Measurements from ENCODE around the gene STX11. TPM values are rescaled to one million over a fixed set of nuclear protein-coding genes. Genes with fewer than 3 reads are reported as not detected.

STX11 gene
- total RNA-seq, 3 donors from 2014 or later, result 20.0 to 46.4 (median 22.8) TPM

DNA sequence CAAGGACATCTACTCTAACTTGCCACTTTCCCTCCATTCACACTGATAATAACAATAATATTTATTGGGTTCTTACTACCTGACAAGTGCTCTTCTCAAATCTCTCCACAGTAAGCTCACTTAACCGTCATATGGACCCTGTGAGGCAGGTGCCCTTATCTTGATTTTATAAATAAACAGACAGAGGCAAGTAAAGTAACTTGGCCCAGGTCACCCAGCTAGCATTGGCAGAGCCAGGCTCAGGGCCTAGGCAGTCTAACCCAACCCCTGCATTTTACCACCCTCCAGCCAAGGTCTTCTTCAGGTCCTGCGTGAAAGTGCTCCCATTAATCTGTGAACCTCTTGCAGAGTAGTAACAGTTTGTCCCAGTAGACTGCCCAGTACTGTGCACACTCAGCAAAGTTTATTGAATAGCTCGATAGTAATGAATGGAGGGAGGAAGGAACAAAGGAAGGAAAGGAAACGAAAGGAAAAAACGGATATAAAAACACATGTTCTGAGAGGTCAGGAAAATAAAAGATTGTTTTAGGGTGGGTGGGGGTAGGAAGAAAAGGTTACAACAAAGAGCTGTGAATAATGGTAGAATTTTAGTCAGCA, 17.0 kb upstream of the STX11 start:
- no peak overlapping the region for H3K27ac ChIP-seq
- no peak overlapping the region for H3K4me3 ChIP-seq
- no peak for TF ChIP-seq POLR2A (IDR thresholded peaks at IDR 0.05)
- no peak for TF ChIP-seq POLR2AphosphoS5 (IDR thresholded peaks at IDR 0.05)
- TF ChIP-seq CTCF (IDR thresholded peaks at IDR 0.05), result no peak
- no peaks in the 10 kb centered on the region for H3K9me3 ChIP-seq
- no peaks in the 10 kb centered on the region for H3K4me1 ChIP-seq
- no peaks in the 10 kb centered on the region for H3K36me3 ChIP-seq
- intact Hi-C loops (cut with DNase I; ENCODE audit: low total_unique reads), result no loop called here
- no peaks in the 10 kb centered on the region for H3K27me3 ChIP-seq
- no peak for DNase-seq (ENCODE audit: low spot score in 2 of 2)

DNA sequence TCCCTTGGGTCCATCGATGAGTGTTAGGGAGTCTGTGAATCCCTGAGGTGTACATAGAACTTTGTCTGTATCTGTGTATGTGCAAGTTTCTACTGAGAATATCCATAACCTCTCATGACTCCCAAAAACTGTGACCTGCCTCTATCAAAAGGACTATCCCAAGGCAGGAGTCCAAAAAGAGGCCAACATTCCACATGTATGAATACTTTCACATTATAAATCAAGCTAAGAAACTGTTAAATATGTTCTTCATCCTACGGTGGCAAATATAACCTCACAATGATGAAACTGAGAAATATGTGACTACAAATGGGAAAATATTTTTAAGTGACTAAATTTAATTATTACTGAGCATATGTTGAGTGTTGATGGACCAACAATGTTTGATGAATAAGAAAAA, 16.1 kb upstream of the STX11 start:
- H3K4me3 ChIP-seq, result no peak overlapping the region
- DNase-seq (ENCODE audit: low spot score in 2 of 2), result no peak
- intact Hi-C loops (cut with DNase I; ENCODE audit: low total_unique reads), result no loop called here
- H3K9me3 ChIP-seq, result no peaks in the 10 kb centered on the region
- TF ChIP-seq CTCF (IDR thresholded peaks at IDR 0.05) (no peak), POLR2A (IDR thresholded peaks at IDR 0.05) (no peak), POLR2AphosphoS5 (IDR thresholded peaks at IDR 0.05) (no peak)
- H3K27me3 ChIP-seq, result no peaks in the 10 kb centered on the region
- H3K4me1 ChIP-seq, result no peaks in the 10 kb centered on the region
- H3K36me3 ChIP-seq, result no peaks in the 10 kb centered on the region
- no peak overlapping the region for H3K27ac ChIP-seq

DNA sequence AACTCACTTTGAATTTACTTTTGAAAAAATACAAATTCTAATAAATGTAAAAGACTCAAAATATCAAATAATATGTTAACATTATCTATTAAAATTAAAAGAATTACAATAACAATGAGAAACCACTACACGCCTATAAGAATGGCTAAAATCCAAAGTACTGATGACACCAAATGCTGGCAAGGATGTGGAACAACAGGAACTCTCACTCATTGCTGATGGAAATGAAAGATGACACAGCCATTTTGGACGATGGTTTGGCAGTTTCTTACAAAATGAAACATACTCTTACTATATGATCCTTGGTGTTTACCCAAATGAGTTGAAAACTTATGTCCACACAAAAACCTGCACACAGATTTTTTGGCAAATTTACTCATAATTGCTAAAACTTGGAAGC, 15.6 kb upstream of the STX11 start:
- Histone ChIP-seq H3K9me3 (no peaks in the 10 kb centered on the region), H3K36me3 (no peaks in the 10 kb centered on the region), H3K4me3 (no peak overlapping the region), H3K27ac (no peak overlapping the region), H3K4me1 (no peaks in the 10 kb centered on the region), H3K27me3 (no peaks in the 10 kb centered on the region)
- intact Hi-C loops (cut with DNase I; ENCODE audit: low total_unique reads), result no loop called here
- no peak for DNase-seq (ENCODE audit: low spot score in 2 of 2)
- TF ChIP-seq POLR2A (IDR thresholded peaks at IDR 0.05), result no peak

- DNase-seq (ENCODE audit: low spot score in 2 of 2), result no peak
- H3K4me3 ChIP-seq, result no peak overlapping the region
- no peaks in the 10 kb centered on the region for H3K27me3 ChIP-seq
- TF ChIP-seq POLR2A (IDR thresholded peaks at IDR 0.05), result no peak
- TF ChIP-seq POLR2AphosphoS5 (IDR thresholded peaks at IDR 0.05), result no peak
- no peak for TF ChIP-seq CTCF (IDR thresholded peaks at IDR 0.05)
- H3K9me3 ChIP-seq, result no peaks in the 10 kb centered on the region
- intact Hi-C loops (cut with DNase I; ENCODE audit: low total_unique reads), result no loop called here
- no peaks in the 10 kb centered on the region for H3K36me3 ChIP-seq
- H3K4me1 ChIP-seq, result no peaks in the 10 kb centered on the region
- H3K27ac ChIP-seq, result no peak overlapping the region
These were observed 11.8 kb upstream of the STX11 start for GRCh38 chr6:144138542-144138941.

DNA sequence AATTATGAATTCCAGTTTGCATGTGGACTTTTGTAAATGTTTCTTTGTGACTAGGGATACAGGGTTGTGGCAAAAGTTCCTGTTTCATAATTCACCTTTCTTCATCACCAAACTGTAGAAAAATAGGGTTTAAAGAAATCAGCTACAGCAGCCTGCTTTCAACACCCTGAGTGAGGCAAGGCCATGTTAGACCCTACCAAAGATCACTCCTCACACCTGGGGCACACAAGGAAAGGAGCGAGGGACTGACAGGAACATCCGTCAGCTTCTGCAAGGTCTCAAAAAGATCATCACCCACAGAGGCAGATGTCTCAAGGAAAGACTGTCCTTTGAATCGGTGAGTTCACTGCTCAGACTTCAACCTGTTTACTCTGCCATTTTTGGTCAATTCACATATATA, 10.5 kb upstream of the STX11 start:
- TF ChIP-seq POLR2AphosphoS5 (IDR thresholded peaks at IDR 0.05) (no peak), CTCF (IDR thresholded peaks at IDR 0.05) (no peak), POLR2A (IDR thresholded peaks at IDR 0.05) (no peak)
- H3K4me3 ChIP-seq, result no peak overlapping the region
- H3K4me1 ChIP-seq, result no peaks in the 10 kb centered on the region
- no peaks in the 10 kb centered on the region for H3K27me3 ChIP-seq
- H3K36me3 ChIP-seq, result no peaks in the 10 kb centered on the region
- intact Hi-C loops (cut with DNase I; ENCODE audit: low total_unique reads), result loop anchor here (10.0 kb wide), 1 partner anchor 1025 kb away; no protein-coding TSS in a partner anchor
- DNase-seq (ENCODE audit: low spot score in 2 of 2), result no peak
- H3K27ac ChIP-seq, result no peak overlapping the region
- H3K9me3 ChIP-seq, result no peaks in the 10 kb centered on the region

- Histone ChIP-seq H3K9me3 (no peaks in the 10 kb centered on the region), H3K27me3 (no peaks in the 10 kb centered on the region), H3K27ac (no peak overlapping the region), H3K4me1 (no peaks in the 10 kb centered on the region), H3K36me3 (no peaks in the 10 kb centered on the region), H3K4me3 (no peak overlapping the region)
- TF ChIP-seq POLR2AphosphoS5 (IDR thresholded peaks at IDR 0.05) (no peak), CTCF (IDR thresholded peaks at IDR 0.05) (no peak), POLR2A (IDR thresholded peaks at IDR 0.05) (no peak)
- intact Hi-C loops (cut with DNase I; ENCODE audit: low total_unique reads), result loop anchor here (10.0 kb wide), 1 partner anchor 1024 kb away; no protein-coding TSS in a partner anchor
- no peak for DNase-seq (ENCODE audit: low spot score in 2 of 2)
These were observed 9.4 kb upstream of the STX11 start for GRCh38 chr6:144140867-144141266.

All from breast epithelium (tissue), 4 donors.